GM12878 (cell line): Measurements from ENCODE around the gene YTHDF2.

ENCODE experiments used
- BCL11A ChIP-seq: IDR thresholded peaks from 2 replicates; pipeline ENCODE4 v1.6.1; 2011; ENCODE audit warnings: low read depth, low read length
- CTCF ChIP-seq, 3 experiments: IDR thresholded peaks in 2 of 3; conservative IDR thresholded peaks in 1 of 3; 2 replicates each; pipeline ENCODE4 v1.5.1; 2011; ENCODE audit warnings: low read depth in 3 of 3, low read length in 3 of 3, mild to moderate bottlenecking in 3 of 3, control low read depth in 2 of 3, moderate library complexity in 2 of 3, inconsistent platforms in 1 of 3, mixed read lengths in 1 of 3; ENCODE audit not compliant: control insufficient read depth in 2 of 3, insufficient read depth in 1 of 3; ENCODE audit errors: extremely low read depth in 1 of 3
- EP300 ChIP-seq, 2 experiments: fragments of 150-350 bp in 1 of 2; IDR thresholded peaks; 2 replicates each; pipeline ENCODE4 v1.6.1; 2011 to 2012; ENCODE audit warnings: low read depth in 2 of 2, low read length in 2 of 2, borderline replicate concordance in 1 of 2, improper control_type of control experiment in 1 of 2, inconsistent platforms in 1 of 2; ENCODE audit not compliant: control insufficient read depth in 1 of 2
- ESRRA ChIP-seq: IDR thresholded peaks from 2 replicates; pipeline ENCODE4 v1.6.1; 2012; ENCODE audit warnings: mild to moderate bottlenecking, low read length, improper control_type of control experiment
- EZH2 ChIP-seq: IDR thresholded peaks from 2 replicates; pipeline ENCODE4 v1.6.1; 2012; ENCODE audit warnings: low read depth, mild to moderate bottlenecking, control low read depth, inconsistent platforms, low read length, borderline replicate concordance; ENCODE audit not compliant: control insufficient read depth
- NRF1 ChIP-seq: conservative IDR thresholded peaks from 2 replicates; pipeline ENCODE4 v1.6.1; 2011; ENCODE audit warnings: mild to moderate bottlenecking, low read depth, low read length, improper control_type of control experiment
- POLR2AphosphoS5 ChIP-seq: IDR thresholded peaks from 2 replicates; pipeline ENCODE4 v1.6.1; 2011; ENCODE audit warnings: mild to moderate bottlenecking, low read length, inconsistent platforms
- SIX5 ChIP-seq: IDR thresholded peaks from 2 replicates; pipeline ENCODE4 v1.6.1; 2011; ENCODE audit warnings: mild to moderate bottlenecking, low read depth, low read length, moderate library complexity; ENCODE audit not compliant: severe bottlenecking
- USF2 ChIP-seq: IDR thresholded peaks from 2 replicates; pipeline ENCODE4 v1.6.1; 2011; ENCODE audit warnings: low read depth, low read length, improper control_type of control experiment, borderline replicate concordance
- TF ChIP-seq, protein P1 (sequence below): IDR thresholded peaks from 2 replicates; pipeline ENCODE4 v1.6.1; 2012; ENCODE audit warnings: low read depth, low read length, improper control_type of control experiment

GRCh38 chr1:28770601-28771165, 33.9 kb downstream of the YTHDF2 start:
- TF ChIP-seq USF2 (no peak), POLR2AphosphoS5 (no peak), NRF1 (no peak), CTCF (IDR thresholded peaks at IDR 0.05 in 2 of 3, conservative IDR thresholded peaks at IDR 0.05 in 1 of 3; ENCODE audit: control insufficient read depth in 2 of 3, extremely low read depth in 1 of 3, insufficient read depth in 1 of 3, low read depth in 3 of 3, low read length in 3 of 3) (no peak), ESRRA (no peak), SIX5 (no peak), BCL11A (no peak), EP300 (IDR thresholded peaks at IDR 0.05; ENCODE audit: borderline replicate concordance in 1 of 2, control insufficient read depth in 1 of 2, low read depth in 2 of 2, low read length in 2 of 2) (no peak), EZH2 (no peak)
- TF ChIP-seq, protein P1, sequence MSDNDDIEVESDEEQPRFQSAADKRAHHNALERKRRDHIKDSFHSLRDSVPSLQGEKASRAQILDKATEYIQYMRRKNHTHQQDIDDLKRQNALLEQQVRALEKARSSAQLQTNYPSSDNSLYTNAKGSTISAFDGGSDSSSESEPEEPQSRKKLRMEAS = no peak
